K562 (cell line): ENCODE results near the gene PALLD. TPM values are rescaled to one million over a fixed set of nuclear protein-coding genes. Genes with fewer than 3 reads are reported as not detected.

Source experiments
- ATAC-seq: fragments of 200-7000 bp; cut with Tn5 transposase; 3 replicates; pipeline ENCODE4 v1.9.1; 2020; ENCODE audit warnings: moderate library complexity
- BruUV-seq: library from RNA; stranded (reverse); fragments of 400-500 nt; replicated peaks from 2 replicates; lab custom pipeline; 2021; lab: Mats Ljungman, UMichigan
- CTCF ChIA-PET: fragments of 300-600 bp; formaldehyde crosslinking; extraction: SDS; loops from one replicate; lab custom pipeline; 2021; ENCODE audit warnings: low intra/inter-chr PET ratio; lab: Yijun Ruan, JAX
- POLR2A ChIA-PET: fragments of 300-600, 350-650 bp; sonication (Branson Sonifier 250); formaldehyde crosslinking; extraction: SDS; loops from one replicate; lab custom pipeline; 2021; ENCODE audit warnings: antibody characterized with exemption, inconsistent platforms; lab: Yijun Ruan, JAX
- DNase-seq, 4 experiments: peaks; one replicate each; pipeline versions ENCODE4 v3.0.0 to v3.0.0-alpha.2; 2011 to 2018; ENCODE audit warnings: low spot score in 3 of 4, mixed read lengths in 3 of 4; ENCODE audit errors: extremely low read depth in 1 of 4
- FAIRE-seq: peaks from 2 replicates; lab custom pipeline; 2011; peaks lifted over from hg19 to GRCh38; lab: Jason Lieb, UNC
- H2AFZ ChIP-seq: 2 replicates; pipeline ENCODE4 v1.6.0; 2011; ENCODE audit warnings: low read depth, low read length, control low read depth, inconsistent platforms
- H3K27ac ChIP-seq: fragments of 200-600 bp; 3 replicates; pipeline ENCODE4 v1.8.0; 2011; ENCODE audit warnings: low read depth, mild to moderate bottlenecking, control low read depth, inconsistent platforms, low read length, moderate library complexity, mixed read lengths; ENCODE audit errors: extremely low read depth
- H3K27me3 ChIP-seq, 2 experiments: fragments of 300-600 bp in 1 of 2; 2 replicates in 1 of 2; 3 replicates in 1 of 2; pipeline versions ENCODE4 v1.6.0 to v1.8.0; 2011; ENCODE audit warnings: inconsistent platforms in 2 of 2, low read length in 2 of 2, mild to moderate bottlenecking in 1 of 2, mixed read lengths in 1 of 2, moderate library complexity in 1 of 2; ENCODE audit not compliant: control insufficient read depth in 2 of 2, insufficient read depth in 2 of 2
- H3K36me3 ChIP-seq: fragments of 300-600 bp; 3 replicates; pipeline ENCODE4 v1.8.0; 2011; ENCODE audit warnings: mild to moderate bottlenecking, low read length, inconsistent platforms; ENCODE audit not compliant: control insufficient read depth, insufficient read depth
- H3K4me1 ChIP-seq, 2 experiments: fragments of 200-600 bp in 1 of 2; replicated peaks in 1 of 2; 2 replicates in 1 of 2; 3 replicates in 1 of 2; pipeline versions ENCODE4 v1.5.1 to v1.8.0; 2011; ENCODE audit warnings: inconsistent platforms in 2 of 2, low read length in 2 of 2, mild to moderate bottlenecking in 1 of 2, mixed read lengths in 1 of 2, moderate library complexity in 1 of 2; ENCODE audit not compliant: control insufficient read depth in 2 of 2, insufficient read depth in 2 of 2
- H3K4me2 ChIP-seq: 2 replicates; pipeline ENCODE4 v1.6.1; 2011; ENCODE audit warnings: low read length, control low read depth, inconsistent platforms, mixed read lengths; ENCODE audit not compliant: insufficient read depth
- H3K4me3 ChIP-seq: fragments of 200-600 bp; sonication (generic), shearing (Covaris generic); 2 replicates; pipeline ENCODE4 v1.5.1; 2016; ENCODE audit warnings: control low read depth, inconsistent platforms
- H3K79me2 ChIP-seq: fragments of 200-600 bp; 3 replicates; pipeline ENCODE4 v1.8.0; 2011; ENCODE audit warnings: low read length, inconsistent platforms; ENCODE audit not compliant: control insufficient read depth, insufficient read depth
- H3K9ac ChIP-seq, 2 experiments: 2 replicates each; pipeline versions ENCODE4 v1.6.0 to v1.6.1; 2011; ENCODE audit warnings: low read depth in 2 of 2, low read length in 2 of 2, control low read depth in 1 of 2, inconsistent platforms in 1 of 2, mild to moderate bottlenecking in 1 of 2, mixed read lengths in 1 of 2; ENCODE audit not compliant: insufficient read depth in 1 of 2
- H3K9me1 ChIP-seq: one replicate; pipeline ENCODE4 v1.6.0; 2011; ENCODE audit warnings: inconsistent platforms, mild to moderate bottlenecking, low read length, moderate library complexity; ENCODE audit not compliant: control insufficient read depth, insufficient read depth
- H3K9me3 ChIP-seq: replicated peaks from 2 replicates; pipeline ENCODE4 v1.5.1; 2011; ENCODE audit warnings: low read depth, low read length, inconsistent platforms; ENCODE audit not compliant: control insufficient read depth, insufficient read depth
- H4K20me1 ChIP-seq: replicated peaks from 2 replicates; pipeline ENCODE4 v1.6.1; 2011; ENCODE audit warnings: low read length, inconsistent platforms, mixed read lengths; ENCODE audit not compliant: control insufficient read depth, insufficient read depth
- ESRRB ChIP-seq: fragments of 250-450 bp; sonication (Bioruptor Pico); IDR thresholded peaks from 2 replicates; pipeline ENCODE4 v1.5.0; 2020; ENCODE audit warnings: mild to moderate bottlenecking, moderate library complexity, borderline replicate concordance
- ZNF165 ChIP-seq: fragments of 250-450 bp; sonication (Bioruptor Pico); IDR thresholded peaks from 2 replicates; pipeline ENCODE4 v1.4.0; 2020; ENCODE audit warnings: borderline replicate concordance
- WGBS: fragments of 100-300 bp; shearing (Covaris generic); methylation state at CpG from one replicate; pipeline ENCODE4 v1.1.6; 2016; ENCODE audit warnings: low coverage, mixed read lengths; ENCODE audit not compliant: insufficient coverage; ENCODE audit errors: missing lambda C conversion rate; 5-methylcytosine and 5-hydroxymethylcytosine counted together
- in situ Hi-C: fragments of 300-500 bp; cut with MboI; formaldehyde crosslinking; loops from 4 replicates; pipeline ENCODE4 v1.15.0; 2018; ENCODE audit warnings: inconsistent platforms, mixed read lengths
- intact Hi-C: fragments of 100-400 bp; cut with micrococcal nuclease; formaldehyde crosslinking; loops from 2 replicates; pipeline ENCODE4 v1.14.2; 2022
- polyA plus RNA-seq, 8 experiments: library from polyadenylated mRNA; depleted of rRNA in 4 of 8; stranded (reverse) in 5 of 8; unstranded in 3 of 8; fragments of >200 nt; fragmentation: Nextera tagmentation in 2 of 8; fragmentation: Illumina TruSeq in 1 of 8; extraction: Ambion mirVana in 2 of 8; extraction: Trizol in 1 of 8; gene quantifications; 2 replicates each; pipeline versions ENCODE4 v1.2.1 to v1.2.3, GENCODE V29; 2011 to 2014; ENCODE audit warnings: inconsistent platforms in 1 of 8, missing spikeins in 1 of 8
- total RNA-seq, 7 experiments: library from RNA; depleted of rRNA in 6 of 7; stranded (reverse); fragments of >200 nt in 6 of 7; fragmentation: Illumina TruSeq in 2 of 7; extraction: Trizol in 2 of 7; gene quantifications; 2 replicates each; pipeline versions ENCODE4 v1.2.1 to v1.2.3, GENCODE V29; 2011 to 2021; ENCODE audit warnings: low replicate concordance in 1 of 7
- TF ChIP-seq, protein P1 (sequence below): sonication (generic); formaldehyde crosslinking; IDR thresholded peaks from 2 replicates; pipeline ENCODE4 v1.8.0; 2023; ENCODE audit warnings: mild to moderate bottlenecking, missing genetic modification reagents

Gene PALLD
- total and polyA plus RNA-seq, 9 of the 15 experiments (the other 6 are each of a cell fraction or from before 2014, with no cell fraction given), result 0.01 to 0.35 (median 0.06) TPM; not detected in 3

DNA sequence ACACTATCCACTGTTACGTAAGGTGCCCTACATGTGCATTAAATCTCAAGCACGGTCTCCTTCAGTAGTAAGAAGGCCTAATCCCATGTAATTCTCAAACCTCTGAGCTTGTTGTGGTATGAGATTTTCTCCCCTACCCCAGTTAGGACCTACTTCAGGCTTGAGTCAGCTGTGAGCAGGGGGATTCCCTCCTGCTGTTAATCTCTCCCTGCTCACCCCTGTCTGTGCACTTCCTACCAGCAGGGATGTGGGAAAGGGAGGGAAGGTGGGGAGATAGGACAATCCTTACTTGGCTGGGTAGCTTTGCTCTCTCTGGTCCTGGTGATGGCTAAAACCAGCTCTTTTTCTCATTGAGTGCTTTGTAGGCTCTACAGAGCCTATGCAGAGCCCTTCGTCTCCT, 60.8 kb downstream of the PALLD start:
- 0% methylated on average over 3 of the region's 3 CpGs for WGBS
- BruUV-seq, result no TSS peak
- Histone ChIP-seq H3K4me2 (no peak overlapping the region), H4K20me1 (no peaks in the 10 kb centered on the region), H3K79me2 (no peaks in the 10 kb centered on the region), H3K27ac (no peak overlapping the region), H3K27me3 (peaks cover 0 to 9% of the 10 kb centered on the region in 2 experiments; a peak in 2 of 5 replicates), H3K36me3 (no peaks in the 10 kb centered on the region), H3K9me3 (no peaks in the 10 kb centered on the region), H3K9ac (no peak overlapping the region), H2AFZ (no peak overlapping the region), H3K4me3 (no peak overlapping the region), H3K4me1 (no peaks in the 10 kb centered on the region), H3K9me1 (no peaks in the 10 kb centered on the region)
- intact Hi-C loops (no loop called here), in situ Hi-C loops (no loop called here)
- TF ChIP-seq, protein P1, sequence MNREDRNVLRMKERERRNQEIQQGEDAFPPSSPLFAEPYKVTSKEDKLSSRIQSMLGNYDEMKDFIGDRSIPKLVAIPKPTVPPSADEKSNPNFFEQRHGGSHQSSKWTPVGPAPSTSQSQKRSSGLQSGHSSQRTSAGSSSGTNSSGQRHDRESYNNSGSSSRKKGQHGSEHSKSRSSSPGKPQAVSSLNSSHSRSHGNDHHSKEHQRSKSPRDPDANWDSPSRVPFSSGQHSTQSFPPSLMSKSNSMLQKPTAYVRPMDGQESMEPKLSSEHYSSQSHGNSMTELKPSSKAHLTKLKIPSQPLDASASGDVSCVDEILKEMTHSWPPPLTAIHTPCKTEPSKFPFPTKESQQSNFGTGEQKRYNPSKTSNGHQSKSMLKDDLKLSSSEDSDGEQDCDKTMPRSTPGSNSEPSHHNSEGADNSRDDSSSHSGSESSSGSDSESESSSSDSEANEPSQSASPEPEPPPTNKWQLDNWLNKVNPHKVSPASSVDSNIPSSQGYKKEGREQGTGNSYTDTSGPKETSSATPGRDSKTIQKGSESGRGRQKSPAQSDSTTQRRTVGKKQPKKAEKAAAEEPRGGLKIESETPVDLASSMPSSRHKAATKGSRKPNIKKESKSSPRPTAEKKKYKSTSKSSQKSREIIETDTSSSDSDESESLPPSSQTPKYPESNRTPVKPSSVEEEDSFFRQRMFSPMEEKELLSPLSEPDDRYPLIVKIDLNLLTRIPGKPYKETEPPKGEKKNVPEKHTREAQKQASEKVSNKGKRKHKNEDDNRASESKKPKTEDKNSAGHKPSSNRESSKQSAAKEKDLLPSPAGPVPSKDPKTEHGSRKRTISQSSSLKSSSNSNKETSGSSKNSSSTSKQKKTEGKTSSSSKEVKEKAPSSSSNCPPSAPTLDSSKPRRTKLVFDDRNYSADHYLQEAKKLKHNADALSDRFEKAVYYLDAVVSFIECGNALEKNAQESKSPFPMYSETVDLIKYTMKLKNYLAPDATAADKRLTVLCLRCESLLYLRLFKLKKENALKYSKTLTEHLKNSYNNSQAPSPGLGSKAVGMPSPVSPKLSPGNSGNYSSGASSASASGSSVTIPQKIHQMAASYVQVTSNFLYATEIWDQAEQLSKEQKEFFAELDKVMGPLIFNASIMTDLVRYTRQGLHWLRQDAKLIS (CRISPR knock-in tag), result no peak
- TF ChIP-seq ESRRB (CRISPR knock-in tag) (no peak), ZNF165 (no peak)
- FAIRE-seq (no peak), ATAC-seq (no peak), DNase-seq (no peak)
- POLR2A ChIA-PET, result no interaction called here
- CTCF ChIA-PET, result no interaction called here
